Activated effector memory CD4-positive, alpha-beta T cell treated with Interleukin-2 at 50 U/mL for 16 hours (primary cell): ENCODE measurements around the gene DDX27.
A peak's percentile ranks its signal among the peaks of the same experiment; 100 is the strongest.
"Not testable (repeated sequence)": the region's sequence is repeated elsewhere in the genome, so short reads cannot be mapped to it uniquely, and the experiment has no call there.

Experiments
- DNase-seq: peaks from one replicate; pipeline ENCODE4 v3.0.0-alpha.2; 2020

Gene DDX27

GRCh38 chr20:49219091-49219923 is at the start of gene DDX27:
Gene DDX27, plus strand, starts transcription at chr20:49219416. Its CDS starts 33 bp downstream, at chr20:49219449.
- peak; percentile 93 for DNase-seq

DNA sequence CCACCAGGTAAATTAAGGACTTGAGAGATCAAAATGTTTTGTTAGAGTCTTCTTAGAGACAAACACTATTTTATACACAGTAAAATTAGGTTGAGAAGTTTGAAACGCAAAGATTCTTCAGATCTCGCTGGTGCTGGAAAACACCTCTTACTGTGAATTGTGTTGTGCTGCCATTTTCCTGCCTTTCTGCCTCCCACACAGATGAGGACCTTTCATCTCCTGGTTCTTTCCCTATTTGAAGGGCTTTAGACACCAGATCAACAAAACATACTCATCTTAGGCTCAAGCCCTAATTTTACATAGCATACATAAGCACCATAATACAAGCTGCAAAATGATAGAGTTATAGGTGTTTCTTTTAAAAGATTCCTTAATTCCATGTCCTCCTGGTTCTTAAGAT is 49.7 kb upstream of the DDX27 start:
- no peak for DNase-seq

DNA sequence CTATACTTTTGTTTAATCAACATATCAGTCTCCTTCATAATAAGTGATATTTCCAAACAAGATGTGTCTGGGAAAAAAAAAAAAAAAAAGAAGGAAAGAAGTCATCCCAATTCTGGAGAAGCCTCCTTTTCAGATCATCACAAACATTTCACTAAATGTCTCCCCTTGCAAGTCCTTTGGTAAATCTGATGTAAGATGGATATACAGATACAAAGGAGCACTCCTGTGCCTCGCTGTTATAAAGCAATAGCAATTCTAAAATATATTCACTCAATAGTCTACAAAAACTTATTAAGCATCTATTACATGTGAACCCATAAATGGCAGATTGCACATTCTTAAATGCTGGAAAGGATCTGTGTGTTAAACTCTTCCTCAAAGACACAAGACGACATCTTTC is 48.5 kb upstream of the DDX27 start:
- no peak for DNase-seq

DNA sequence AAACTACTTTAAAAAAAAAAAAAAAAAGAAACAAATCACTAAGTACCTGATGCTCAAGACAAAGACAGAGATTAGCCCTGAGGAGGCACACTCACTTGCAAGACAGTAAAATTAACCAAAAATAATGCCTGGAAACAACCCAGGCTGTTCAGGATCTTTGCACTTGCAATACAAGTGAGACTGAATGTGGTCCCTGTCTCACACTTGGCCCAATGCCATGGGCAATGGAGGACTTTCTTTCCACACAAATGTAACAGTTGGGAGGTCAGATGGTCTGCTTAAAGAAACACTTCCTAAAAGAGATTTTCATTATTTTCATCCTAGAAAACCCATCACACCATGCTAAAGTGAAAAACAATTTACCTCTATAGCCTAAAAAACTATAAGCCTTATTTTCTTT is 47.3 kb upstream of the DDX27 start:
- no peak for DNase-seq

DNA sequence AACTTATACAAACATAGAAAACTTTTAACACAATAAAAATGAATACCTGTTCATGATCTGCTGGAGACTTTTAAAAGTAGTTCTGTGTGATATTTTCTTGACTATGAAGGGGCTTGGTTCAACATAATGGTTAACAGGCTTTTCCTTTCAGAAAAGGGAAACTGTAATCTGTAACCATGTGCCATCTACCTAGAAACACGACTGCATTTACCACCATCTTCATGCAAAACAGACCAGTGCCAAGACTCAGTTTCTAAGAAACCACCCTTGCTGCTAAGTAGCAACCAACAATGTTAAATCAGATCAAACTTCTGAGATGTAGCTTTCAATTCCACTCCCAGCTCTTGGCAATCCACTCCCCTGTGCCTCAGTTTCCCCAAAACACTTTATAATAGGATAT is 46.8 kb upstream of the DDX27 start:
- DNase-seq = no peak

- no peak for DNase-seq
Observed at GRCh38 chr20:49174183-49174582, 45.0 kb upstream of the DDX27 start.

- DNase-seq = no peak
Observed at GRCh38 chr20:49179368-49180277, 39.6 kb upstream of the DDX27 start.

DNA sequence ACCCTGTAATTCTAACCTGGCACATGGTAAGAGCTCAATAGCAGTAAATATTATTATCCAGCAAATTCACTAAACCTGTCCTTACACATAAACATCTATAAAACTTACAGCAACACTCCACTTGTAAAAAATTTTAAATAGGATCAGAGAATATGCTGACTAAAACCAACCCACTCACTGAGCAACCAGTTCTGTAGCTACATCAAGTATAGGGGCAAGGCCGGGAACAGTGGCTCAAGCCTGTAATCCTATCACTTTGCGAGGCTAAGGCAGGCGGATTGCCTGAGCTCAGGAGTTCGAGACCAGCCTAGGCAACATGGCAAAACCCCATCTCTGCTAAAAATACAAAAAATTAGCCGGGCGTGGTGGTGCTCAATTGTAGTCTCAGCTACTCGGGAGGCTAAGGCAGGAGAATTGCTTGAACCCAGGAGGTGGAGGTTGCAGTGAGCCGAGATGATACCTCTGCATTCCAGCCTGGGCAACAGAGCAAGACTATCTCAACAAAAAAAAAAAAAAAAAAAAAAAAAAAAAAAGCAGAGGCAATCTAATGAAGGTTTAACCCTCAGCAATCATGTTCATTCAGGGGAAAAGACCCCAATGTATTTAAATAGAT is 37.8 kb upstream of the DDX27 start:
- DNase-seq = no peak

DNA sequence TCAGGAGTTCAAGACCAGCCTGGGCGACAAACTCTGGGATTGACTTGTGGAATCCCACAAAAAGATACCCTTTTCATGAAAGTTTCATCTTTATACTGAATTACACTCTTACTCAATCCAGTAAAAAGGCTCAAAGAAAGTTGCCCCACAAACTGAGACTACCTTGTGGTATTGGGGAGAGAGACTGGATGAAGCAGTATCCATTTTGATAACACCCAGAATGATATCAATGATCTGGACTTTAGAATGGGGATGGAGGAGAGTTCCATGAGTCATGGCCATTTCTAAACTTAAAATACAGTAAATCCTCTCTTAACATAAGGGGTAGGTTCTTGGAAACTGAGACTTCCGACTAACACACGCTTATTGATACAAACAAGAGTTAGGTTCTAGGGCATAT is 35.8 kb upstream of the DDX27 start:
- DNase-seq = no peak

GRCh38 chr20:49184084-49184501 is 35.1 kb upstream of the DDX27 start:
- DNase-seq = not testable (repeated sequence)

GRCh38 chr20:49184691-49185070 is 34.5 kb upstream of the DDX27 start:
- no peak for DNase-seq

DNA sequence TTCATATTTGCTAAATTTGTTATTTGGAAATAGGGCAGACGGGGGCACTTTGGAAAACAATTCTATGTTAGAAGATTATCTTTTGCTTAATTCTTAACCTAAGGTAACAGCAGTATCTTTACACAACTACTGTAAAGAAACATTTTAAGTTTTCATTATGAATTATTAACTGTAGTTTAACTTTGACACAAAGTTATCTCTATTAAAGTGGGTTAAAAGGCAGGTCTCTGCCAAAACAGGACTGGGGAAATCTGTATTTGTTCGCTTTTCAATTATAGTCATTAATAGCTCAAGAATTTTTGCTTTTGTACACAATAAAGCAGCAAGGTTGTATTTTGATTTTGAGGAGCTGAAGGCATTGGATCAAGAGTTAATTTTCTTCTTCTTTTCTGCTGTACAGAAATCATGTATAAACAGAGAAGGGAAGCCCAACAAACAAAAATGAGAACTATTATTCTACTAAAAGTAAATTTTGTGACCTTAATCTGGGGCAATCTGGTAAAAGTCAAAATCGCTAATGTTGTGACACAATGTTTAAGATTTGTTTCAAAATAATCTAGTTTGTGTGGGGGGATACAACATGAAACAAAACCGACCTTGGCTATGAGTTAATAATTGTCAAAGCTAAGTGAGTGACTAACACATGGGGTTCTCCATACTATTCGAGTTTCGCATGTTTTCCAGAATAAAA is 34.0 kb upstream of the DDX27 start:
- DNase-seq = no peak

DNA sequence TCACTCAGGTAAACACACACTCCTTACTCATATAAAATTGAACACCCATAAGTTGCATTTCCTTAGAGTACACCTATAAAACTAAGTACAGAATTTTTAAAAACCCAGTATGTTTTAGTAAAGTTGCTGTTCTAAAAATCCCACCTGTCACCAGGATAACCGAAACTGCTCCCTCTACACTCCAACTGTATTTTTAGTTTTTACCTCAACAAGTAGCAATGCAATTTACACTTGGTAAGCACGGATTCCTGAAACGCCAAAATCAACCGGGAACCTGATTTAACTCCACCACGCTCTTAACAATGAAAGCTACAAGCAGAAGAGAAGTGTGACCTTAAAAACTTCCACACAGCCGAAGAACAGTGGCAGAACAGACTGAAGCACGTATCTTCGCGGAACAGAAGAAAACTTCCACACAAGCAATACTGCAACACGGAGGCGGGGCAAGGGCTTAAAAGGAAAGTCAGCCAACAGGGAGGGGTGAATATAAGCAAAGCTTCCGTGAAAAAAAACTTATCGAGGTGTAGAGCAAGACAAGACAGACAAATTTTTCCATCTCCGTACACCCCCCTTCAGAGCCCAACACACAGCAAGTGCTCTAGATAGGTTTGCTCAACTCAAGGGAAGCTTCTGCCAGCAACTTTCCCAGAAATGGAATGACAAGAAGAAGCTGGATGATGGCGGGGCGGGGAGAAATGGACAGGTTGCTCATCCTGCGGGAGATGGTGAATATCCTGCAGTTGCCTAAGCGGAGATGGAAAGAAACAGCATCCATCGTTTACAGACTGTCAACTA is 32.5 kb upstream of the DDX27 start:
- peak; percentile 56 for DNase-seq

DNA sequence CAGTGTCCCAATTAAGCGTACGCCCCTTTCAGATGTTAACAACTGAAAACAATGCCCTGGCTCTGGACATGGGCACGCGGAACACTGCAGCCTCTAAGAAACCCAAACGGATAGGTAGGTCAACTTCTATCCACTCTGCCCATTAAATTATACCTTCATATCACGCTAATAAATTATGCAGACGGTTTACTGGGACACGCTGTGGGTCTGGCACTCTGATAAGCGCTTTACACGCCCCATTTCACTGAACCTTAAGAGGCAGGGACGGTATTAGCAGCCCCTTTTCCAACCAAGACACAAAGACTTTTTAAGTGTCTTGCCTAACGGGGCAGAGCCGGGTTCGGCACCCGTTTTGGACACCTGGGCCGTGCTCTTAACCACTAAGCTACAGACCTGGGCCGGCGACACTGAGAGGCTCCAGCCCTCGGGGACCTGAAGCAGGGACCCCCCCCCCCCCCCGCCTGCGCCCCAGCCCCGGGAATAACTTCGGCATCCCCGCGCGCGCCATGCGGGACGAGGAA is 31.8 kb upstream of the DDX27 start:
- DNase-seq = peak; percentile 1

DNA sequence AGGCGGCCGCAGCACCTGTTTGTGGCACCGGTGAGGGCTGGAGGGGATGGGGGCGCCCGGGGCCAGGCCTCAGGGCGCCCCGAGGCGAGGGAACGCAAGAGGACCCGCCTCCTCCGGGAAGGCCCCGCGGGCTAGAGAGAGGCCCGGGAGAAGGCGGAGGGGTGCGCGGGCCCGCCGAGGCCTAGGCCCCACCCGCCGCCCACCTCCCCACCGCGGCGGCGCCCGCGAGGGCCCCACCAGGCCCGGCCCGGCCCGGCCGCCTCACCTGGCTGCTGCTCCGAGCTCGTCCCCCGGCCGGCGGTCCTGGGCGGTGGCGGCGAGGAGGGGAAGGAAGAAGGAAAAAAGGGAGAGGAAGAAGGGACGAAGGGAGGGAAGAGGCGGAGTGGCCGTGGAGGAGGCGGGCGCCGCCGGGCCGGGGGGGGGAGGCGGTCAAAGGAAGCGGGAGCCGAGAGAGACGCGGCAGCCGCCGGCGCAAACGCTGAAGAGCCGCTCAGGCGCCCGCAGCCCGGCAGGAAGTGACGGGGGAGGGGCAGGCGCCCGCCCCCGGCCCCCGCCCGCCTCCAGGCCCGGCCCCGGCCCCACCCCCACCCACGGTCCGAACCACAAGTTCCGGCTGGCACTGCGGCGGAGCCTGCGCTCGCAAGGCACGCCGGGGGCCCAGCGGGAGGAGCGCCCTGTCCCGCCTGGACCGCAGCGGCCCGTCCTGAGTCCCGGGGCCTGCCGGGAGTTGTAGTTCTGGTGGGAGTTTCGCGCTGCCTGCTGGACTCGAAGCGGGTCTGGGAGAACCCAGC is 31.2 kb upstream of the DDX27 start, which contains the start of gene STAU1:
Gene STAU1, minus strand, starts transcription at position 484 of the 791 bp plus-strand sequence. CDS start 22,133 bp downstream, outside the sequence.
- DNase-seq = peak; percentile 91

DNA sequence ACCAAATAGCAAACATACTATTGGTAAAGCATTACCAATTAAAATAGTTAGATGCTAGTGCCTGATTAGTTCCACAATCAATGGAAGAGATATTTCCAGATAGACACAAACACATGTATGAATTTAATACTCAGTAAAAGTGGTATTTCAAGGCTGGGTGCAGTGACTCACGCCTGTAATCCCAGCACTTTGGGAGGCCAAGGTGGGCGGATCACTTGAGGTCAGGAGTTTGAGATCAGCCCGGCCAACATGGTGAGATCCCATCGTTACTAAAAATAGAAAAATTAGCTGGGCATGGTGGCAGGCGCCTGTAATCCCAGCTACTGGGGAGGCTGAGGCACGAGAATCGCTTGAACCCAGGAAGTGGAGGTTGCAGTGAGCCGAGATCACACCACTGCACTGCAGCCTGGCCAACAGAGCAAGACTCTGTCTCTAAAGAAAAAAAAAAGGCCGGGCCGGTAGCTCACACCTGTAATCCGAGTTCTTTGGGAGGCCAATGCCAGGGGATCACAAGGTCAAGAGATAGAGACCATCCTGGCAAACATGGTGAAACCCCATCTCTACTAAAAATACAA is 26.2 kb upstream of the DDX27 start:
- not testable (repeated sequence) for DNase-seq

- DNase-seq = no peak
Observed at GRCh38 chr20:49199729-49200293, 19.4 kb upstream of the DDX27 start.

GRCh38 chr20:49203011-49203410 is 16.2 kb upstream of the DDX27 start:
- no peak for DNase-seq

DNA sequence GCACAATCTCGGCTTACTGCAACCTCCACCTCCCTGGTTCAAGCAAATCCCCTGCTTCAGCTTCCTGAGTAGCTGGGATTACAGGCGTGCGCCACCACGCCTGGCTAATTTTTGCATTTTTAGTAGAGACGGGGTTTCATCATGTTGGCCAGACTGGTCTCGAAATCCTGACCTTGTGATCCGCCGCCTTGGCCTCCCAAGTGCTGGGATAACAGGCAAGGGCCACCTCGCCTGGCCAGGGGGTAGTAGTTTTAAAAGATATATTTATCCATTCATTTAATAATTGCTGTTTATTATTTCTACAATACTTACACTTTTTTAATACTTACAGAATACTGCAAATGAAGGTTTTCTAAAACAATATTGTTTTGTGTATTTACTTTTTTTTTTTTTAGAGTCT is 15.5 kb upstream of the DDX27 start:
- DNase-seq = no peak

DNA sequence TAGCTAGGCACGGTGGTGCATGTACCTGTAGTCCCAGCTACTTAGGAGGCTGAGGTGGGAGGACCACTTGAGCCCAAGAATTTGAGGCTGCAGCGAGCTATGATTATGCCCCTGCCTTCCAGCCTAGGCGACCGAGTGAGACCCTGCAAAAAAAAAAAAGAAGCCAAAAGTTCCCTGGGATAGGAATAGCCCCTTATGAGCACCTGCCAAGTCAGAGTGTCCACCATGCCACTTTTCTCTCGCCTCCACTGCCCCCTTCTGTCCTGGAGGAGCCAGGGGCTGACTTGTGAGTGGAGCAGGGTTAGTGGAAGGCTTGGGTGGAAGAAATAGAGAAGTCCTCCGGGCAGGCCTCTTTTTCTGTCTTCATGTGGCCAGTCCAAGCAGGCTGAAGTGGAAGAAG is 12.1 kb upstream of the DDX27 start:
- no peak for DNase-seq
